ENCODE data around the gene PEAK1.

GRCh38 chr15:77178411-77178810 is 241.5 kb downstream of the PEAK1 start:
- TF ChIP-seq CTCF (IDR thresholded peaks at IDR 0.05) (no peak), POLR2A (IDR thresholded peaks at IDR 0.05) (no peak), EP300 (IDR thresholded peaks at IDR 0.05) (no peak)
